AG09319 (cell line): ENCODE results near the gene CEP85L.

Source experiments
- DNase-seq: peaks from one replicate; pipeline ENCODE4 v3.0.0-alpha.2; 2010; ENCODE audit warnings: low read depth; ENCODE audit errors: extremely low read depth
- TF ChIP-seq, protein P1 (sequence below): IDR thresholded peaks from 2 replicates; pipeline ENCODE4 v1.5.1; 2011; ENCODE audit warnings: low read depth, mild to moderate bottlenecking, inconsistent platforms, low read length, moderate library complexity

The CEP85L gene

DNA sequence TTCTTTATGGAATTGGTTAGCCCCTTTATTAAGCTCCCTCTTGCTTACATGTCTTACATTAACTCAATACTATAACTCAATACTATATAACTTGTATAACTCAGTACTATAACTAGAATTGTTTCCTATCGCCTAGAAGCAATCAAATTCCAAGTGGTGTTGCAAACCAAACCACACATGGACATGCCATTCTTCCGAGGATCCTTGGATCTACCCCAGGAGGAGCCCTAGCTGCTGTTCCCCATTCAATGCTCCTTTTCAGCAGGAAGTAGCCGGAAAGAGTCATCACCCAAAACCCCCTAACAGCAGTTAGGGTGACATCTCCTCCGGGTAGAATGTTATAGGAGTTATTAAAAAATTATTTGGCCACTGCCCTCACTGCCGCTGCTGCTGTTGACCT lies 62.8 kb downstream of the CEP85L start:
- TF ChIP-seq, protein P1, sequence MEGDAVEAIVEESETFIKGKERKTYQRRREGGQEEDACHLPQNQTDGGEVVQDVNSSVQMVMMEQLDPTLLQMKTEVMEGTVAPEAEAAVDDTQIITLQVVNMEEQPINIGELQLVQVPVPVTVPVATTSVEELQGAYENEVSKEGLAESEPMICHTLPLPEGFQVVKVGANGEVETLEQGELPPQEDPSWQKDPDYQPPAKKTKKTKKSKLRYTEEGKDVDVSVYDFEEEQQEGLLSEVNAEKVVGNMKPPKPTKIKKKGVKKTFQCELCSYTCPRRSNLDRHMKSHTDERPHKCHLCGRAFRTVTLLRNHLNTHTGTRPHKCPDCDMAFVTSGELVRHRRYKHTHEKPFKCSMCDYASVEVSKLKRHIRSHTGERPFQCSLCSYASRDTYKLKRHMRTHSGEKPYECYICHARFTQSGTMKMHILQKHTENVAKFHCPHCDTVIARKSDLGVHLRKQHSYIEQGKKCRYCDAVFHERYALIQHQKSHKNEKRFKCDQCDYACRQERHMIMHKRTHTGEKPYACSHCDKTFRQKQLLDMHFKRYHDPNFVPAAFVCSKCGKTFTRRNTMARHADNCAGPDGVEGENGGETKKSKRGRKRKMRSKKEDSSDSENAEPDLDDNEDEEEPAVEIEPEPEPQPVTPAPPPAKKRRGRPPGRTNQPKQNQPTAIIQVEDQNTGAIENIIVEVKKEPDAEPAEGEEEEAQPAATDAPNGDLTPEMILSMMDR: no peak

DNA sequence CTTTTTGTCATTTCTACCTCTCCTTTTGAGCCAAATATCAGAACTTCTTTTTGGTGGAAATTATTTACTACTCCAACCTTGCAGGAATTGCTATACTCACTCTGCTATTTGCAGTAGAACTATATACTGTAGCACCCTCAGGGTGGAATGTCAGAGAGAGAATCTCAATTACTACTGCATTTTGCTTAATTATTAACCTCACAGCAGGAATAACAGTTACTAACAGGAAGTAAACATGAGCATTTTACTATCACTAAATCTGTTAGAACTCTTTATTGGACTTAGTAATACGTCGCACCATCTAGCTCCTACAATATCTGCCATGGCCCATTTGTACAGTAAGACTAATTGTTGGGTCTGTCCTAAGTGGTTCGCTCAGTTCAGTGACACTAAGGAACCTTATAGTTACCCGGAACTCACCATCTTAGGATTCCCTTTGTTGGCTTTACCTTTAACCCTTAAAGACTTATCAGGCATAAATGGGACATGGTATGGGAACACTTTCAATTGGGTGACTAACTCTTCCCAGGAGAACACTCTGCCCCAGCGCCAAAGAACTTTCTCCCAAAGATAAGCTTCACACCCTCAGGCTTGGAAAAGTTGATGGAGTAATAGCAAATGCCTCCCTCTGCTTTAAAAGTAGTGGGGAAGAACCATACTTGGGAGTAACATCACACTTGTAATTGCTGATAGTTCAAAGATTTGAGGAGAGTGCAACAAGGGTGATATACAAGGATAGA lies 64.5 kb downstream of the CEP85L start:
- TF ChIP-seq, protein P1: no peak

More for the DNA sequence above, 62.8 kb downstream of the CEP85L start:
- DNase-seq: no peak

DNA sequence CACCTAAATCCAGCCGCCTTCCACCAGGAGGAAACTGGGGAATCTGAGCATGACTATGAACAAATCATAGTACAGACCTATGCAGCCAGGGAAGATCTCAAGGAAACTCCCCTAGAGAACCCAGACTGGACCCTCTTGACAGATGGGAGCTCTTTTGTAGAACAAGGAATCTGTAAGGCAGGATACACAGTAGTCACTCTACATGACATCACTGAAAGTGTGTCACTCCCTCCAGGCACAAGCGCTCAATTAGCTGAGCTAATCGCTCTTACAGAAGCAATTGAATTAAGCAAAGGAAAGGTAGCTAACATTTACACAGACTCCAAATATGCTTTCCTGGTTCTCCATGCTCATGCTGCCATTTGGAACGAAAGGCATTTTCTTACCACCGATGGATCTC lies 66.5 kb downstream of the CEP85L start:
- TF ChIP-seq, protein P1: no peak
- DNase-seq: no peak

More for the DNA sequence above, 64.5 kb downstream of the CEP85L start:
- DNase-seq: no peak

DNA sequence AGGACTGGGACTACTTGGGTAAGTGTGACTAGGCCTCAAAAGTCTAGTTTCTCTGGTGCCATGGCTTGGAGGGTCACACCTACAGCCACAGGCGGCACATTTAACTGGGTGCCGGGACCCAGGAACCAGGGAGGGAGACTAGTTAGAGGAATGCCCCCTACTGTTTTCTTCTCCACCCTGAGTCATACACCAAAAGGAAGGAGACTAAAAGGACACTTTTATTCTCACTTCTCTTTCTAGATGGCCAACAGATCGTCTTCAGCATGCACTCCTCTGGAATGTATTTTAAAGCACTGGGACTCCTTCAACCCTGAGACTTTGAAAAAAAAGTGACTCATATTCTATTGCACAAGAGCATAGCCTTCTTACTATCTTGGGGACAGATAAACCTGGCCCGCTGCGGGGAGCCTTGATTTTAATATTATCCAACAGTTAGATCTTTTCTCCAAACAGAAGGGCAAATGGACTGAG lies 69.9 kb downstream of the CEP85L start:
- TF ChIP-seq, protein P1: no peak
- DNase-seq: no peak

DNA sequence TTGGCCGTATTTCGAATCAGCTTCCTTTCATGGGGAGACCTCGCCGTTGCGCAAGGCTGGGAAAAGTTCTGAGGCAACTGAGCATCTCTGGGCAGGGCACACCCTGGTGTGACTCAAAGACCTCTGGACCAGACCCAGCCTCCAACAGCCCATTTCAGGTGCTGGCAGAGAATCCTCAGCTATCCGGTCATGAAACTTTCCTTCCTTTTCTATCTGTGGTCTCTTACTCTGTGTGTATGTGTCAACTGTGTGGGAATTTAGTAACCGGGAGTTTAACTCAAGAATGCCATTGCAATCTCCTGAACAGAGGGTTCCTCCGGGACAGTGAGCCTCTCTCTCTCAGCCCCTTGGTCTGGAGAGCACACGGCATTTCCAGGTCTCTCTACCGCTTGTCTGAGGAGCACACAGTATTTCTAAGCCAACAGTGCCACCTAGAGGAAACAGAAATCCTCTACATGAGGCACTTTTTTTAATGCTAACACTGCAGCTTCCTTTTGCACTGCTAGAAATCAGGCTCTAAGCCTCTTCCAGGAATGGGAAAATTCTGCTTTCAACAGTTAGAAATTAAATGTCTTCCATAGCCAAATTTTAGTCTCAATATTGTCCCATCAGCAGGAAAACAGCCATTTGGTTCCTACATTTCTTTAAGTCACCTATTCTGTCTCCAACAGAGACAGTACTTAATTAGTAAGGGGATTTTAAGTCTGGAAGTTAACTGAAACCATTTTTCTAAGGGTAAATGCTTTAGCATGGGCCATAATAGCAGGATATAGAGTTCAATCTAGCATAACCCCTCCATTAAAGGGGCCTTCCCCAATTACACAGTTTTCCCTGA lies 70.6 kb downstream of the CEP85L start:
- peak; percentile 40 for DNase-seq
- TF ChIP-seq, protein P1: peak; percentile 51

DNA sequence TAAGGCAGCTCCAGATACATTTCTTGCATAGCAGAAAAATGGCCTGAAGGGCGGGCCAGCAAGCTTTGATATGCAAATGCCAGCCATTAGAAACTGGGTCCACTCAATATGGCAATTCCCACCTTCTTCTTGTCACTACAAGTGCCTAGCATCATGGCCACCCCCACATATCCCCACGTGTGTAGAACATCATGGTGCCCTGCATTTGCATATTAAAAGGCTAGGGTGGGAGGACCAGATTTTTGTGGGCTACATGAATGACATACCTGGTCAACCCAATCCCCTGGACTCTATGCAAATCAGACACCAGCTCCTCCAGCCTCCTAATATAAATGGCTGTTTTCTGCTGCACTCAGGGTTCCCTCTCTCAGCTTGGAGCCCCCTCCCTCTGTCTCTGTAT lies 71.6 kb downstream of the CEP85L start:
- TF ChIP-seq, protein P1: no peak
- DNase-seq: no peak

DNA sequence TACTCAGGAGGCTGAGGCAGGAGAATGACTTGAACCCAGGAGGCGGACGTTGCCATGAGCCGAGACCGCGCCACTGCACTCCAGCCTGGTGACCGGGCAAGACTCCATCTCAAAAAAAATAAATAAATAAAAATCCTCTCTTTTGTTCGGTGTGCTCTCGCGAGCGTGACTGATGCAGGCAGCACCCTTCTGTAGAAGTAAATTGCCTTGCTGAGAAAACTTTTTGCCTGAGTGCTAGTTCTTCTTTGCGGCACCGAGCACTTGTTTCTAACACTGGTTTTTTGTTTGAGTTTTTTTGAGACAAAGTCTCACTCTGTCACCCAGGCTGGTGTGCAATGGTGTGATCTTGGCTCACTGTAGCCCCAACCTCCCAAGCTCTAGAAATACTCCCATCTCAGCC lies 72.8 kb downstream of the CEP85L start:
- DNase-seq: no peak
- TF ChIP-seq, protein P1: no peak
